CMK (cell line): ENCODE measurements around the gene LAPTM4A.

Experiments
- DNase-seq: peaks from one replicate; pipeline ENCODE4 v3.0.0-alpha.2; 2010; ENCODE audit warnings: low read depth

Gene LAPTM4A

DNA sequence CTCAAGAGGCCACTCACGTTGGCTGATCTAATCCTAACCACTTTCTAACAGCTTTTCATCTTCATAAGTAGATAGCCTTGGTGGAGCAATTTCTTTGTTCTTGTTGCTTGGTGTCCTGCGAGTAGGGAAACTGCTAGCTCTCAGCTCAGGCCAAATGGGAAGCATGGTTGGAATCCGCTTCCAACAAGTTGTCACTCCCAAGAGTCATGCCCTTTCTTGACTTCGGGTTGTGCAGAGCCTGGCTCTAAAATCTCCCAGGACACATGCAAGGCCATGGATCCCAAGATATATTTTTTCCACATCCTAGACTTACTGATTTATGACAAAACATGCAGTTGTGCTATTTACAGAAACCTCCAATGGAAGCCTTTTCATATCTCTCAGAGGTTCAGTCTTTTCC lies 31.7 kb downstream of the LAPTM4A start:
- DNase-seq: no peak

DNA sequence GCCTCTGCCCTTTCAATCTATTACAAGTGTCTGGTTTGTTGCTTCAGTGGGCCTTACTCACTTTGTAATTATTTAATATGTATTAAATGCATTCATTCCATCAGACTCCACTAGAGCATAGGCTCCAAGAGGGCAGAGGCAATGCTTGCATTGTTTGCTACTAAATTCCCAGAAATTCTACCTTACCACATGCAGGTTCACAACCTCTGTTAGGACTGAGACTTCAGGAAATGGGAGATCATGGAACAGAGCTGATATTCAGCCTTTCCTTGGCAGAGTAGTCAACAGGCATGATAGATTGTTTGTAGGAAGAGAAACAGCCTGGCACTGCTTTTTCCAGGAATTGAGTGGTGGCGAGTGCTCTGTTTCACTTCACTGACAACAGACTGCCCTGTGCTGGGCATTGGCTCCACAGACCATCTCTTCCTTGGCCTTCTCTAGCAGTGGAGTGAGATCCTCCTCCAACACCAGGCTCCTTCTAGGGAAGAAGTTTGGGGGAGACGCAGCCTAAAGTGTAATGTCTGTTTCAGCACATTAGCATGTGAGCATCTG lies 32.8 kb downstream of the LAPTM4A start:
- no peak for DNase-seq

DNA sequence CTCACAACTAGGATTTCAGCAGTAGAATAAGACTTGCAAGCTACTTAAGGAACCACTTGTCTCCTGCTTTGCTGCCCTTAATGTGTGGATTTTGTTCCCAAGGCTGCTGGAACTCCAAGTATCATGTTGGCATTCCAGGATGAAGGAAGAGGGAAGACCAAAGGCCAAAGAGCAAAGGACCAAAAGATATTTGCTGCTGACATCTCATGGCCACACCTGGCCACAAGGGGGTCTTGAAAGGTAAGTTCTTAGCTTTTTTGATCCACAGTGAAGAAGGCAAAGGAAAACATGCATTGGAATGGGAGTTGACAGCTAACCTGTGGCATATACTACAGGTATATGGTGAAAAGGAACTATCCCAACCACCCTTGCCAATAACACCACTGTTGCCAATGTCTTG lies 35.1 kb downstream of the LAPTM4A start:
- no peak for DNase-seq

DNA sequence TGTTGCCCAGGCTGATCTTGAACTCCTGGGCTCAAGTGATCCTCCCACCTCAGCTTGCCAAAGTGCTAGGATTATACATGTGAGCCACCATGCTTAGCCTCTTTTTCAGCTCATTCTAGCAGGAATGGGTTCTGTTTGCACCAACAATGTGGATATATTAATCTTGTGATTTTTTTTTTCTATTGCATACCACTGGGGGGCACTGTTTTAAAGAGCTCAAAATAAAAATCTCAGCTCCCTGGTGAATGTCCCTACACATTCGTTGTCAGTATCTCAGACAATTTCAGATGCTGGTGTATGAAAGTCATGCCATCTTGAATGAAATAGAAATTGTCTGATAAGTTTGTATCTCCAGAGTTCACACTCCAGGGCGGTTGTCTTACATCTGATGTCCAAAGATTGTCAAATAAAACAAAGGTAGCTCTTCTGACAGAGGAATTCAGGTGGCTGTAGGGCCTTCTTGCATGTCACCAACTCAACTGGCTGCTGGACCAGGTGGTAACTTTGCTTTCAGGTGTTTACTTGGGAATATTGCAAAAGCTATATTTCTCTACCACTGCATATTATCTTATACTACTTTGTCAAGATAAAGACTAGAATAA lies 35.8 kb downstream of the LAPTM4A start:
- peak; percentile 27 for DNase-seq

GRCh38 chr2:20013126-20013849 lies 38.1 kb downstream of the LAPTM4A start:
- no peak for DNase-seq

DNA sequence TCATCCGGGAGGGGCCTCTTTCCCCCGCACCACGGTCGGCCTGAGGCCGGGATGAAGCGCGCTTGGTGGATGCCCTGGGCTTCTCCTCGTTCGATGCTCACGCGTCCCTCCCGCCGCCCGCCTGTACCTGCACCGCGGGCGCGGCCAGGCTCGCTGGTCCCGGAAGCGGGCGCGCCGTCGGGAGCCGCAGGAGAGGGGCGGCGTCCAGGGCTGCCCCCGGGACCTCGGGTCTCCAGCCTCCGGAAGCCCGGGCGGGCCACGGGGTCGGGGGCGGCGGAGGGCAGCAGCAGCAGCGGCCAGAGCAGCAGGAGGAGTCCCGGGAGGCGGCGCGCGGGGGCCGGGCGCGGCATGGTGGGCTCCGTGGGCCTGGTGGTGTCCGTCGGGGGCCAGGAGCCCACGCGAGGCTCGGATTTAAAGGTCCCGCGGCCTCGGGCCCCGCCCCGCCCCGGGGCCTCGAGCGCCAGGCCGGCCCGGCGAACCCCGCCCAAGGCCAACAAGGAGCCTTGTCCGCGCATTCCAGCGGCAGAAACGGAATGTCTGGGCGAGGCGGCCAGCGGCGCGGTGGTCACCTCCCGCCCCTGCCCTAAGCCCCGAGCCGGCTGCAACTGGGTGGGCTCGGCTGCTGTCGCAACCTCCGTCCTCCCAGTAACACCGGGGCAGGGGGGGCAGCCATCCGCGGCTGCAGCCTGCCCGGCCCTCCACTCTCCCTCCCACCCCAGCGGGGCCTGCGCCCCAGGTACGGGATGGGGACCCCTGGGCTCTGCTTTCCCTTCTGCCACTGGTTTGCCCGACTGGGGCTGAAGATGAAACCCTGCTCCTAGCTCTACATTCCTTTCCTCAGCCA lies 38.9 kb downstream of the LAPTM4A start, which contains the start of gene MATN3:
TSS of gene MATN3 (minus strand) at position 387 of the 844 bp plus-strand sequence. CDS start at position 350, 37 bp downstream.
- DNase-seq: no peak

- no peak for DNase-seq
Measured at GRCh38 chr2:20012032-20012281, 39.5 kb downstream of the LAPTM4A start.

GRCh38 chr2:20011276-20012031 lies 40.0 kb downstream of the LAPTM4A start:
- no peak for DNase-seq

GRCh38 chr2:20008703-20009102 lies 42.7 kb downstream of the LAPTM4A start:
- DNase-seq: no peak

- DNase-seq: no peak
Measured at GRCh38 chr2:20005891-20006470, 45.4 kb downstream of the LAPTM4A start.

DNA sequence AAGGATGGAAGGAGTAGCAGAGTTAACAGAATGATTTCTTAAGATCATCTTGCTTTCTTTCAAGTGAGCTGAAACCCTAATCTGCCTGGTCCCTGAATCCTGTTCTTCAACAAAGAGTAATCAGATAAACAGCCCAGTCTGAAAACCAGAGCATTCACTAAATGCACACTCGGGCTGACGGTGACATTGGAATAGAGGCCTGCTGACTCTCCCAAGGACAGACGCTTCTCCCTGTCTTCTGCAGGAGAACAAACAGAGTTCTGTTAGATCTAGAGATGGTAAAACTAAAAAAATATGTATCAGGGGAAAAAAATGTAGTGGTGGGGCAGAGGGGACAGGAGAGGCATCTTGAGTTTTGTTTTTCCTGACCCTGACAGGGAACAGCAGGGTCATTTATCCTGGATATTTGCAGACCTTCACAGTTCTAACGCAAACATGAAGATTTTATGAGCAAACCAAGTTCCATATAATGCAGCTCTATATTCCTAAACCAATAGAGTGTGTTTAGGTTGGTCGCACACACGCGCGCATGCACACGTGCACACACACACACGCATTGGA lies 46.3 kb downstream of the LAPTM4A start:
- DNase-seq: no peak

- DNase-seq: no peak
Measured at GRCh38 chr2:20001361-20001863, 50.0 kb downstream of the LAPTM4A start.

GRCh38 chr2:19993731-19994130 lies 57.7 kb downstream of the LAPTM4A start:
- no peak for DNase-seq

DNA sequence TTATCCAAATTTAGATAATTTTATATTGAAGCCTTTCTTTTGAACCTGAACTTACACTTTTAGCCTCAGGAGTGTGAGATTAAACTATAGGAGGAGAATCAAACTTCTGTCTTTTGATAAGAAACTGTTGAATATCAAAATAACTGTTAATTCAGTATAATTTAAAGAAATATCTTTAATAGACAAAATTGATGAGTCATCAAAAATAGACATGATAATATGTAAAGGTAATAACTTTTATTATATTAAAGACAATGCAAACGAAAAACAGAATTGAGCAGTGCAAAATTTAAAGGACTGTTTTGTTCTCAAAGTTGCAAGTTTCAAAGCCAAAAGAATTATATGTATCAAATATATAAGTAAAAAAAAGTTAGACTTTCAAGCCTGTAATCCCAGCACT lies 59.5 kb downstream of the LAPTM4A start:
- DNase-seq: no peak

DNA sequence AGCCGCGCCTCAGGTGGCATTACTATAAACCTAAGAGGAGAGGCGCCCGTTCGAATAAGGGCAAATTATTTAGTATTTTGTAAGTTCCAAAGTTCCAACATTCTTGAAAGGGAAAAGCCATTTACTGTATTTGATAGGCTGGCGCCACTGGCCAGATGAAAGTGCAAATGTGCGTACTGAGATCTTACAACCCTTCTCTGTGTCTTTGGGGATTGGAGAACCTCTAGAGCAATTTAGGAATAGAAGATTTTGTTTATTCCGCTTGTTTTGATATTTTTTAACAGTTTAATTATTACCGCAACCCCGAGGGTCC lies 61.1 kb downstream of the LAPTM4A start:
- DNase-seq: no peak

GRCh38 chr2:19989667-19990415 lies 61.6 kb downstream of the LAPTM4A start, which contains the start of gene WDR35:
WDR35 (minus strand) TSS chr2:19990105; CDS start chr2:19990015, 90 bp downstream.
- DNase-seq: peak; percentile 60

- no peak for DNase-seq
Measured at GRCh38 chr2:19989342-19989666, 62.1 kb downstream of the LAPTM4A start.

DNA sequence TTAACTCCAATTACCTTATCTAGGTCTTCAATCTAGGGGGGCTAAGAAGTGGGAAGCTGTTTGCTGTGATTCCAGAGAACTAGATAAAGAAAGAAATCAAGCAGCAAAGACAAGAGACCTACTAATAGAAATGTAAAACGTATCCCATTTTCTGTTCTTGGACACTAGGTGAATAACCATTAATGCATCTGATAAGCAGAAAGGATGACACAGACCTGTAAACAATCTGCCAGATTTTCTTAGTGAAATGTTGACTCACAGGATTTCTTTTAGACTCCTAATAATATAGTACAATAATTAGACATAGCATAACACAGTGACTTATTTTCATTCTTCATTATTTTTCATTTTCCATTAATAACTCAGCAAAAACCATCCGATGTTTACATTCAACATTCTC lies 62.8 kb downstream of the LAPTM4A start:
- DNase-seq: no peak

GRCh38 chr2:19987936-19988335 lies 63.5 kb downstream of the LAPTM4A start:
- no peak for DNase-seq
